ENCODE results near the gene ASB1. TPM values are rescaled to one million over a fixed set of nuclear protein-coding genes. Genes with fewer than 3 reads are reported as not detected.

Gene ASB1
- total and polyA plus RNA-seq, 2 donors (not counting 1 experiment from before 2014, with no cell fraction given) = 31.9 to 50.7 TPM

GRCh38 chr2:238456449-238456848 lies 29.7 kb downstream of the ASB1 start:
- no peak overlapping the region for H3K4me2 ChIP-seq (replicated peaks; ENCODE audit: low read depth, low read length, poor library complexity, severe bottlenecking)
- CTCF ChIA-PET = no interaction called here
- H3K79me2 ChIP-seq (ENCODE audit: control insufficient read depth, insufficient read depth, low read length) = no peaks in the 10 kb centered on the region
- Mint-ChIP-seq H3K4me1 (no peaks in the 10 kb centered on the region), H3K27me3 (no peaks in the 10 kb centered on the region), H3K9me3 (ENCODE audit: insufficient read depth) (peaks cover 14% of the 10 kb centered on the region), H3K27ac (no peak overlapping the region), H3K4me3 (no peak overlapping the region)
- no peaks in the 10 kb centered on the region for H3K4me1 ChIP-seq (ENCODE audit: control insufficient read depth in 2 of 2, insufficient read depth in 2 of 2, low read length in 2 of 2)
- H3K36me3 ChIP-seq (replicated peaks in 1 of 2; ENCODE audit: control extremely low read depth in 1 of 2, control insufficient read depth in 1 of 2, extremely low read depth in 1 of 2, insufficient read depth in 2 of 2, low read length in 1 of 2) = peaks cover 0 to 12% of the 10 kb centered on the region in 2 experiments
- DNase-seq (no peak), ATAC-seq (ENCODE audit: low read depth) (no peak)
- H3K9ac ChIP-seq (ENCODE audit: low read length) = no peak overlapping the region
- H3K27me3 ChIP-seq (replicated peaks in 1 of 4; ENCODE audit: control extremely low read depth in 1 of 4, control insufficient read depth in 3 of 4, insufficient read depth in 4 of 4, low read length in 3 of 4) = peaks cover 0 to 3% (median 0%) of the 10 kb centered on the region in 4 experiments
- peaks cover 0 to 25% (median 14%) of the 10 kb centered on the region in 3 donors for H3K9me3 ChIP-seq (ENCODE audit: control extremely low read depth in 1 of 3, control insufficient read depth in 2 of 3, insufficient read depth in 1 of 3, low read length in 2 of 3)
- 80% methylated on average over 1 of the region's 1 CpG for WGBS (ENCODE audit: insufficient coverage)
- no peak overlapping the region for H3K27ac ChIP-seq (ENCODE audit: low read length in 2 of 2)
- H4K20me1 ChIP-seq (ENCODE audit: control insufficient read depth, insufficient read depth, low read length, poor library complexity, severe bottlenecking) = no peaks in the 10 kb centered on the region
- no peak overlapping the region for H3K4me3 ChIP-seq (ENCODE audit: control extremely low read depth in 1 of 5, extremely low read depth in 1 of 5, insufficient read depth in 1 of 5, low read depth in 2 of 5, low read length in 4 of 5)
- H2AFZ ChIP-seq (ENCODE audit: insufficient read depth, low read depth, low read length, poor library complexity, severe bottlenecking) = no peak overlapping the region
- intact Hi-C loops (cut with micrococcal nuclease) = no loop called here
- POLR2A ChIA-PET = no interaction called here
- TF ChIP-seq CTCF (IDR thresholded peaks at IDR 0.05) = no peak
- TF ChIP-seq EZH2 (IDR thresholded peaks at IDR 0.05; ENCODE audit: borderline replicate concordance, insufficient read depth, low read depth, low read length, poor library complexity, severe bottlenecking) = no peak

DNA sequence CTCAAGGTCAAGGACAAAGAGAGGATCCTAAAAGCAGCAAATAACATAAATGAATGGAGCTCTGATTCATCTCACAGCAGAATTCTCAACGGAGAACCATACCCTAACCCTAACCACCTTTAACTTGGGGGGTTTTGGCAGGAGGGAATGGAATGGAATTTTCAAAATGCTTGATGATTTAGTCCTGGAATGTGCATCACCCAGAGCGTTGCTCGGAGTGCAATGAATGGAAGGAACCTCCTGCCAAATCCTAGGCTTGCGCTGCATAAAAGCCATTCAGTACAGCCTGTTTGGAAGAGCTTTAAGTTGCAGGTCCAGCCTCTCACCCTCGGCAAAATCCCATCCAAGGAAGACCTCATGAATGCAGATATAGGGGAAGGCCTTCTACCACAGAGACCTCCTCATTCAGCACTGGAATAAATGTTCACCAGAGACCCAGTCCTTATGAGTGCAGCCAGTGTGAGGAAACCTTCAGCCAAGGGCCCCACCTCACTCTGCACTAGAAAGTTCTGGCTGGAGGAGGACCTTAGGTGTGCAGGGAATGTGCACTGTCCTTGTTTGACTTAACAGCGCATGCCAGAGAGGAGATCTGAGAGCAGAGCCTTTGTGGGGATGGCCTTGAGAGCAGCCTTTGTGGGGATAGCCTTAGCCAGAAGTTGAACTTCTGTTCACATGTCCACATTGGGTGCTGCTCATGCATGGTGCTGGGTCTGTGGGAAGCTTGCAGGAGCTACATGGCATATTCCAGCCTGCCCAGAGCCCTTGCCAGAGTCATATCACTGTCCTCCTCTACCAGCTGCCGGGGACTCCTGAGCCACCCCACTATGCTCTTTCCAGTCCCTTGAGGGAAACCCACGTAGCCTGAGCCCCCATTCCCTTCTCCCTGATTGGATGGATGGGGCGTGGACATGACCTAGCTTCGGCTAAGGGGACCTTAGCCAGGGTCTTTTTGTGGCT lies 30.5 kb downstream of the ASB1 start:
- Histone ChIP-seq H3K79me2 (ENCODE audit: control insufficient read depth, insufficient read depth, low read length) (no peaks in the 10 kb centered on the region), H4K20me1 (ENCODE audit: control insufficient read depth, insufficient read depth, low read length, poor library complexity, severe bottlenecking) (no peaks in the 10 kb centered on the region), H2AFZ (ENCODE audit: insufficient read depth, low read depth, low read length, poor library complexity, severe bottlenecking) (no peak overlapping the region), H3K9me3 (ENCODE audit: control extremely low read depth in 1 of 3, control insufficient read depth in 2 of 3, insufficient read depth in 1 of 3, low read length in 2 of 3) (peaks cover 0 to 25% (median 14%) of the 10 kb centered on the region in 3 donors), H3K4me2 (replicated peaks; ENCODE audit: low read depth, low read length, poor library complexity, severe bottlenecking) (no peak overlapping the region), H3K27me3 (replicated peaks in 1 of 4; ENCODE audit: control extremely low read depth in 1 of 4, control insufficient read depth in 3 of 4, insufficient read depth in 4 of 4, low read length in 3 of 4) (peaks cover 0 to 3% (median 0%) of the 10 kb centered on the region in 4 experiments), H3K9ac (ENCODE audit: low read length) (no peak overlapping the region), H3K27ac (ENCODE audit: low read length in 2 of 2) (no peak overlapping the region), H3K36me3 (replicated peaks in 1 of 2; ENCODE audit: control extremely low read depth in 1 of 2, control insufficient read depth in 1 of 2, extremely low read depth in 1 of 2, insufficient read depth in 2 of 2, low read length in 1 of 2) (peaks cover 0 to 5% of the 10 kb centered on the region in 2 experiments), H3K4me1 (ENCODE audit: control insufficient read depth in 2 of 2, insufficient read depth in 2 of 2, low read length in 2 of 2) (no peaks in the 10 kb centered on the region), H3K4me3 (ENCODE audit: control extremely low read depth in 1 of 5, extremely low read depth in 1 of 5, insufficient read depth in 1 of 5, low read depth in 2 of 5, low read length in 4 of 5) (no peak overlapping the region)
- intact Hi-C loops (cut with micrococcal nuclease) = no loop called here
- Mint-ChIP-seq H3K27ac (no peak overlapping the region), H3K27me3 (no peaks in the 10 kb centered on the region), H3K4me3 (no peak overlapping the region), H3K9me3 (ENCODE audit: insufficient read depth) (peaks cover 14% of the 10 kb centered on the region), H3K4me1 (no peaks in the 10 kb centered on the region)
- TF ChIP-seq EZH2 (IDR thresholded peaks at IDR 0.05; ENCODE audit: borderline replicate concordance, insufficient read depth, low read depth, low read length, poor library complexity, severe bottlenecking) (no peak), CTCF (IDR thresholded peaks at IDR 0.05) (no peak)
- DNase-seq (no peak), ATAC-seq (ENCODE audit: low read depth) (no peak)
- CTCF ChIA-PET = no interaction called here
- POLR2A ChIA-PET = no interaction called here
- 94% methylated on average over 8 of the region's 10 CpGs for WGBS (ENCODE audit: insufficient coverage)

Measured in B cell (primary cell).